ENCODE measurements around the gene FLOT1.
"Not testable (repeated sequence)": the region's sequence is repeated elsewhere in the genome, so short reads cannot be mapped to it uniquely, and the experiment has no call there.

The FLOT1 gene

GRCh38 chr6:30719791-30720737, 22.4 kb downstream of the FLOT1 start, which contains the start of gene TUBB:
TUBB (plus strand) TSS chr6:30720352; CDS start chr6:30720507, 155 bp downstream.
- peak within 1 kb of the TSS; percentile 68 for H3K4me3 ChIP-seq (ENCODE audit: low read length)
- TF ChIP-seq CTCF (IDR thresholded peaks at IDR 0.05; ENCODE audit: insufficient read depth, low read depth, low read length, missing control alignments) = peak; percentile 23
- DNase-seq (ENCODE audit: low read depth) = peak; percentile 99

- H3K4me3 ChIP-seq (ENCODE audit: low read length) = peak overlapping the region; percentile 68
- no peak for TF ChIP-seq CTCF (IDR thresholded peaks at IDR 0.05; ENCODE audit: insufficient read depth, low read depth, low read length, missing control alignments)
- DNase-seq (ENCODE audit: low read depth) = no peak
These were observed 23.1 kb downstream of the FLOT1 start for GRCh38 chr6:30719356-30719755.

DNA sequence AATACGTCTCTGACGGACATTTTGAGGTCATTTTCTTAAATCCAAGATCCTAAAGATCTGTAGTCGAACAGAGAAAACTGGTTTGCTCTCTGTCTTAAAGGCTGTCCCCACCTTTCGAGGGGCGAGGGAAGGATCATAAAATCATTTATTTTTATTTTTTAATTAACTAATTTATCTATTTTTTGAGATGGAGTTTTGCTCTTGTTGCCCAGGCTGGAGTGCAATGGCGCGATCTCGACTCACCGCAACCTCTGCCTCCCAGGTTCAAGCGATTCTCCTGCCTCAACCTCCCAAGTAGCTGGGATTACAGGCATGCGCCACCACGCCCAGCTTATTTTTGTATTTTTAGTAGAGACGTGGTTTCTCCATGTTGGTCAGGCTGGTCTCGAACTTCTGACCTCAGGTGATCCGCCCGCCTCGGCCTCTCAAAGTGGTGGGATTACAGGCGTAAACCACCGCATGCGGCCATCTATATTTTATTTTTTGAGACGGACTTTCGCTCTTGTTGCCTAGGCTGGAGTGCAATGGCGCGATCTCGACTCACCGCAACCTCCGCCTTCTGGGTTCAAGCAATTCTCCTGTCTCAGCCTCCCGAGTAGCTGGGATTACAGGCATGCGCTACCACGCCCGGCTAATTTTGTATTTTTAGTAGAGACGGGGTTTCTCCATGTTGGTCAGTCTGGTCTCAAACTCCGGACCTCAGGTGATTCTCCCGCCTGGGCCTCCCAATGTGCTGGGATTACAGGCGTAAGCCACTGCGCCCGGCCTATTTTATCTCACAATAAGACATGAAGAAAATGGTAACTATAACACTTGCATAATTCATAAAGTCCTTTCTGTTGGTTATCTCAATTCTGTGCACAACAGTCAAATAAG, 24.4 kb downstream of the FLOT1 start:
- not testable (repeated sequence) for DNase-seq (ENCODE audit: low read depth)
- H3K4me3 ChIP-seq (ENCODE audit: low read length) = peak overlapping the region; percentile 34

- peak within 1 kb of the TSS; percentile 78 for H3K4me3 ChIP-seq (ENCODE audit: low read length)
- DNase-seq (ENCODE audit: low read depth) = peak; percentile 100
- peak; percentile 37 for TF ChIP-seq CTCF (IDR thresholded peaks at IDR 0.05; ENCODE audit: insufficient read depth, low read depth, low read length, missing control alignments)
These were observed 25.2 kb downstream of the FLOT1 start, which contains the start of gene MDC1 for GRCh38 chr6:30717129-30717844. MDC1 (minus strand) TSS chr6:30717281; CDS start chr6:30715175, 2,106 bp downstream.

DNA sequence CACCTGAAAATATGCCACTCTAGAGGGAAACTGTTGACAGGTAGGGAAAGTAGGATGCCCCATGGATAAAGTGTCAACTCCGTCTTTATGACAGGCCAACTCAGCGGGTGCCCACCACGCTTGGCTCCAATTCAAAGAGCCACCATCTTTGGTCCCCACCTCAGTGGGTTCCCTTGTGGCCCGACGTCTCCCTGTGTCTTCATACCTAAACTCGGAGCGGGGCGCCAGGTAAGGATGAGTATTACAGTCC, 25.7 kb downstream of the FLOT1 start:
- peak overlapping the region; percentile 78 for H3K4me3 ChIP-seq (ENCODE audit: low read length)
- TF ChIP-seq CTCF (IDR thresholded peaks at IDR 0.05; ENCODE audit: insufficient read depth, low read depth, low read length, missing control alignments) = no peak
- DNase-seq (ENCODE audit: low read depth) = no peak

GRCh38 chr6:30714263-30714662, 28.2 kb downstream of the FLOT1 start:
- DNase-seq (ENCODE audit: low read depth) = no peak
- no peak for TF ChIP-seq CTCF (IDR thresholded peaks at IDR 0.05; ENCODE audit: insufficient read depth, low read depth, low read length, missing control alignments)
- H3K4me3 ChIP-seq (ENCODE audit: low read length) = no peak overlapping the region
